ENCODE results near the gene LHFPL6. TPM values are rescaled to one million over a fixed set of nuclear protein-coding genes. Genes with fewer than 3 reads are reported as not detected.

Gene LHFPL6
- total RNA-seq, 1 donor from 2014 or later: 174 TPM

DNA sequence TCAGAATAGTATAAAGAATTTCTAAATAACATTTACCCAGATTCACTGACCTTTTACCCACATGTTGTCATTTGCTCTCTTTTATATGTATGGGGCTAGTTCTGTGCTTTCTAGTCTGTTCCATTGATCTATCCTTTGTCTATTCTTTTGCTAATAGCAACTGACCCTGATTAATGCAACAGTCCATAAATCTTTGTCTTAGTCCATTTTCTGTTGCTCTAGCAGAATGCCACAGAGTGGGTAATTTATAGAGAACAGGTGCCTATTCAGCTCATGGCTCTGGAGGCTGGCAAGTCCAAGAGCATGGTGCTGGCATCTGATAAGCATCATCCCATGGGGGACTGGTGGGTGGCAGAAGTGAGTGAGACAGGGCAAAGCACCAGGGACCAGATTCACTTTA lies 52.1 kb downstream of the LHFPL6 start:
- Mint-ChIP-seq H3K4me3 (ENCODE audit: unreplicated experiment) (no peak overlapping the region), H3K27ac (ENCODE audit: unreplicated experiment) (no peak overlapping the region), H3K9me3 (ENCODE audit: unreplicated experiment) (no peaks in the 10 kb centered on the region), H3K27me3 (ENCODE audit: unreplicated experiment) (no peaks in the 10 kb centered on the region), H3K36me3 (ENCODE audit: unreplicated experiment) (peaks cover 17% of the 10 kb centered on the region), H3K4me1 (ENCODE audit: unreplicated experiment) (peaks cover 10% of the 10 kb centered on the region)
- TF ChIP-seq, protein P1, sequence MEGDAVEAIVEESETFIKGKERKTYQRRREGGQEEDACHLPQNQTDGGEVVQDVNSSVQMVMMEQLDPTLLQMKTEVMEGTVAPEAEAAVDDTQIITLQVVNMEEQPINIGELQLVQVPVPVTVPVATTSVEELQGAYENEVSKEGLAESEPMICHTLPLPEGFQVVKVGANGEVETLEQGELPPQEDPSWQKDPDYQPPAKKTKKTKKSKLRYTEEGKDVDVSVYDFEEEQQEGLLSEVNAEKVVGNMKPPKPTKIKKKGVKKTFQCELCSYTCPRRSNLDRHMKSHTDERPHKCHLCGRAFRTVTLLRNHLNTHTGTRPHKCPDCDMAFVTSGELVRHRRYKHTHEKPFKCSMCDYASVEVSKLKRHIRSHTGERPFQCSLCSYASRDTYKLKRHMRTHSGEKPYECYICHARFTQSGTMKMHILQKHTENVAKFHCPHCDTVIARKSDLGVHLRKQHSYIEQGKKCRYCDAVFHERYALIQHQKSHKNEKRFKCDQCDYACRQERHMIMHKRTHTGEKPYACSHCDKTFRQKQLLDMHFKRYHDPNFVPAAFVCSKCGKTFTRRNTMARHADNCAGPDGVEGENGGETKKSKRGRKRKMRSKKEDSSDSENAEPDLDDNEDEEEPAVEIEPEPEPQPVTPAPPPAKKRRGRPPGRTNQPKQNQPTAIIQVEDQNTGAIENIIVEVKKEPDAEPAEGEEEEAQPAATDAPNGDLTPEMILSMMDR (IDR thresholded peaks at IDR 0.05): no peak
- DNase-seq (ENCODE audit: extremely low spot score, unreplicated experiment): no peak

DNA sequence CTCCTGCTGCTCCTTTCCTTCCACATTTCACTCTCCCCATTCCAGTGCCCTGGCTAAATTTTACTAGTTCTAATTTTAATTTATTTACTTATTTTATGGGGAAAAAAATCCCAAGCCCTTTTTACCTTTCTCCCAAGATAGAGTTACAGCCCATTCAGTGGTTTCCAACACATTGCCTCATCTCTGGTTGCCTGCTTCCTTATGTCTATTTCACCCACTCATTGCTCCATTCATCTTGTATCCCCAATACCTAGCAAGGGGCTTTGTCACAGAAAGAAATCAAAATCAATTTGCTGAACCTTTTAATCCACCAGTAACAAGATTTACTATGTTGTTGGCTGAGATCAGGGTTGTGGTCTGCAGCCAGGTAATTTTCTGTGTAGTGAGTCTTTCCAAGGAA lies 55.9 kb downstream of the LHFPL6 start:
- Mint-ChIP-seq H3K4me1 (ENCODE audit: unreplicated experiment) (peaks cover 3% of the 10 kb centered on the region), H3K36me3 (ENCODE audit: unreplicated experiment) (peaks cover 11% of the 10 kb centered on the region), H3K9me3 (ENCODE audit: unreplicated experiment) (no peaks in the 10 kb centered on the region), H3K4me3 (ENCODE audit: unreplicated experiment) (no peak overlapping the region), H3K27ac (ENCODE audit: unreplicated experiment) (no peak overlapping the region), H3K27me3 (ENCODE audit: unreplicated experiment) (no peaks in the 10 kb centered on the region)
- DNase-seq (ENCODE audit: extremely low spot score, unreplicated experiment): no peak
- TF ChIP-seq, protein P1 (IDR thresholded peaks at IDR 0.05): no peak

DNA sequence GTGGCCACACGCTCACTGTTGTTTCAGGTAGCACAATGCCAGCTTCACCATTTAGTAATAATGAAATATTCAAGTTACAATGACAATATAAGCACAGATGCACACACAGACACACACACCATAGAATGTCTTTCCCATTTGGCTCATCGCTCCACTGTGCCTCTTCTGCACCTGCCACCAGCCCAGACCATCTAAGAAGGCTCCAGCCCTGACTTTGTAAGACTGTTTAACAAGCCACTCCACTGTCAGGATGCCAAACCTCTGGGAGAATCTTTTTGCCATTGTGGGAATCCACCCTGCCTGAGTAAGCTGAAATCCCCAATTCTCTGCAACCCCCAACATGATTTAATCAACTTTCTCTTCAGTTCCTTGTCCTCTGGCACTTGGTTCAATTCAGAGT lies 60.6 kb downstream of the LHFPL6 start:
- Mint-ChIP-seq H3K27me3 (ENCODE audit: unreplicated experiment) (no peaks in the 10 kb centered on the region), H3K9me3 (ENCODE audit: unreplicated experiment) (no peaks in the 10 kb centered on the region), H3K4me1 (ENCODE audit: unreplicated experiment) (peaks cover 15% of the 10 kb centered on the region), H3K36me3 (ENCODE audit: unreplicated experiment) (peaks cover 5% of the 10 kb centered on the region), H3K27ac (ENCODE audit: unreplicated experiment) (no peak overlapping the region), H3K4me3 (ENCODE audit: unreplicated experiment) (no peak overlapping the region)
- TF ChIP-seq, protein P1 (IDR thresholded peaks at IDR 0.05): no peak
- DNase-seq (ENCODE audit: extremely low spot score, unreplicated experiment): no peak

GRCh38 chr13:39540929-39541605 lies 61.9 kb downstream of the LHFPL6 start:
- H3K27ac Mint-ChIP-seq (ENCODE audit: unreplicated experiment): no peak overlapping the region
- H3K27me3 Mint-ChIP-seq (ENCODE audit: unreplicated experiment): no peaks in the 10 kb centered on the region
- TF ChIP-seq, protein P1 (IDR thresholded peaks at IDR 0.05): no peak
- peaks cover 9% of the 10 kb centered on the region for H3K36me3 Mint-ChIP-seq (ENCODE audit: unreplicated experiment)
- no peaks in the 10 kb centered on the region for H3K9me3 Mint-ChIP-seq (ENCODE audit: unreplicated experiment)
- no peak overlapping the region for H3K4me3 Mint-ChIP-seq (ENCODE audit: unreplicated experiment)
- no peak for DNase-seq (ENCODE audit: extremely low spot score, unreplicated experiment)
- peaks cover 26% of the 10 kb centered on the region for H3K4me1 Mint-ChIP-seq (ENCODE audit: unreplicated experiment)

GRCh38 chr13:39538816-39539790 lies 63.9 kb downstream of the LHFPL6 start:
- no peak for DNase-seq (ENCODE audit: extremely low spot score, unreplicated experiment)
- Mint-ChIP-seq H3K27ac (ENCODE audit: unreplicated experiment) (no peak overlapping the region), H3K36me3 (ENCODE audit: unreplicated experiment) (peaks cover 11% of the 10 kb centered on the region)

More at GRCh38 chr13:39538816-39539790, 63.9 kb downstream of the LHFPL6 start:
- Mint-ChIP-seq H3K9me3 (ENCODE audit: unreplicated experiment) (no peaks in the 10 kb centered on the region), H3K4me3 (ENCODE audit: unreplicated experiment) (no peak overlapping the region), H3K27me3 (ENCODE audit: unreplicated experiment) (no peaks in the 10 kb centered on the region), H3K4me1 (ENCODE audit: unreplicated experiment) (peaks cover 44% of the 10 kb centered on the region)
- TF ChIP-seq, protein P1 (IDR thresholded peaks at IDR 0.05): no peak

All from osteocyte (in vitro differentiated cells).